ENCODE results near the gene TRABD2B. TPM values are rescaled to one million over a fixed set of nuclear protein-coding genes. Genes with fewer than 3 reads are reported as not detected.

Gene TRABD2B
- total RNA-seq, 1 experiment from 2014 or later = 10.3 TPM

GRCh38 chr1:48026275-48026674, 29.1 kb upstream of the TRABD2B start:
- no peaks in the 10 kb centered on the region for H3K9me3 Mint-ChIP-seq
- H3K27ac Mint-ChIP-seq = no peak overlapping the region
- CTCF ChIA-PET = interaction anchor here (1.4 to 4.2 kb wide), 2 partner anchors 18 to 28 kb away, joined by 3 to 20 read pairs; partner anchors contain the start of gene TRABD2B
- POLR2A ChIA-PET = no interaction called here
- H3K36me3 Mint-ChIP-seq = no peaks in the 10 kb centered on the region
- no peak overlapping the region for H3K4me3 Mint-ChIP-seq
- TF ChIP-seq CTCF (IDR thresholded peaks at IDR 0.05) (no peak), USF1 (CRISPR knock-in tag; IDR thresholded peaks at IDR 0.05) (no peak), ELF4 (CRISPR knock-in tag; IDR thresholded peaks at IDR 0.05; ENCODE audit: low read depth) (no peak), E2F1 (CRISPR knock-in tag; IDR thresholded peaks at IDR 0.05) (no peak), ZNF425 (CRISPR knock-in tag; conservative IDR thresholded peaks at IDR 0.05) (no peak), ARID4B (CRISPR knock-in tag; IDR thresholded peaks at IDR 0.05; ENCODE audit: borderline replicate concordance) (no peak), NFATC4 (CRISPR knock-in tag; IDR thresholded peaks at IDR 0.05) (no peak), MLX (CRISPR knock-in tag; IDR thresholded peaks at IDR 0.05) (no peak), ZBTB21 (CRISPR knock-in tag; IDR thresholded peaks at IDR 0.05; ENCODE audit: borderline replicate concordance) (no peak), PREB (CRISPR knock-in tag; IDR thresholded peaks at IDR 0.05; ENCODE audit: borderline replicate concordance) (no peak), SP1 (CRISPR knock-in tag; conservative IDR thresholded peaks at IDR 0.05) (no peak), ATF2 (CRISPR knock-in tag; IDR thresholded peaks at IDR 0.05; ENCODE audit: borderline replicate concordance, low read depth) (no peak)
- DNase-seq (ENCODE audit: low spot score) (no peak), ATAC-seq (no peak)
- peaks cover 67% of the 10 kb centered on the region for H3K4me1 Mint-ChIP-seq
- peaks cover 26% of the 10 kb centered on the region for H3K27me3 Mint-ChIP-seq (ENCODE audit: low read depth)

Data from WTC11 (cell line).